HG03432 (cell line): ENCODE results near the gene SLC2A5.

Source experiments
- ATAC-seq: cut with Tn5 transposase; IDR thresholded peaks from one replicate; pipeline ENCODE4 v1.9.1; 2021; ENCODE audit warnings: mild to moderate bottlenecking, moderate library complexity; ENCODE audit not compliant: unreplicated experiment

SLC2A5 gene

DNA sequence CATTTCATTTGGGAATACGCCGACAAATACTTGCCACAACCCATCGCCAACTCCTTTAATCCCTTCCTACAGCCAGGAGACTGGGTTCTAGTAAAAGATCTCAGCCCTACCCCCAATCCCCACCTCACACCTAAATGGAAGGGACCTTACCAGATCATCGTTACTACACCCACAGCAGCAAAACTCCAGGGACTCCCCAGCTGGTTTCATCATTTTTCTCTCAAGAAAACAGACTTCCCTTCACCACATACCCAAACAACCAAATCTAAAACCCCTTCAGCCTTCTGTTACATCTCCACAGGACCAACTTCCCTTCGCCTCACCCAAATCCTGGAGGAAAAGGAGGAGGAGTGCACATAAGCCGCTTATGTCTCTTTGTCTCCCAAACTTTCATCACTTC lies 23.7 kb upstream of the SLC2A5 start:
- ATAC-seq, result no peak

DNA sequence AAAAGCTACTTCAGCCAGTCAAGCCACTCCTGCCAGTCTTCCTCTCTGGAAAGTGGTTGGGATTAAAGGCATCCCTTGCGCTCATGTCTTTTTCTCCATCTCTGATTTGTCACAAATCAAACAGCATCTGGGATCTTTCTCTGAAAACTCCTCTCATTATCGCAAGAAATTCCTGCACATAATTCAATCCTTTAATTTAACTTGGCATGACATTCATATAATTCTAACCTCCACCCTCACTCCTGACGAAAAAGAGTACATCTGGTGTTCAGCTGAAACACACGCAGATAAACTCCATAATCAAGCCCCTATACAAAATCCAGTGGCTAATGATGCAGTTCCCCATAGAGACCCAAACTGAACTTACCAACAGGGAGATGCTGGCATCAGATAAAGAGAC lies 19.4 kb upstream of the SLC2A5 start:
- ATAC-seq, result no peak

DNA sequence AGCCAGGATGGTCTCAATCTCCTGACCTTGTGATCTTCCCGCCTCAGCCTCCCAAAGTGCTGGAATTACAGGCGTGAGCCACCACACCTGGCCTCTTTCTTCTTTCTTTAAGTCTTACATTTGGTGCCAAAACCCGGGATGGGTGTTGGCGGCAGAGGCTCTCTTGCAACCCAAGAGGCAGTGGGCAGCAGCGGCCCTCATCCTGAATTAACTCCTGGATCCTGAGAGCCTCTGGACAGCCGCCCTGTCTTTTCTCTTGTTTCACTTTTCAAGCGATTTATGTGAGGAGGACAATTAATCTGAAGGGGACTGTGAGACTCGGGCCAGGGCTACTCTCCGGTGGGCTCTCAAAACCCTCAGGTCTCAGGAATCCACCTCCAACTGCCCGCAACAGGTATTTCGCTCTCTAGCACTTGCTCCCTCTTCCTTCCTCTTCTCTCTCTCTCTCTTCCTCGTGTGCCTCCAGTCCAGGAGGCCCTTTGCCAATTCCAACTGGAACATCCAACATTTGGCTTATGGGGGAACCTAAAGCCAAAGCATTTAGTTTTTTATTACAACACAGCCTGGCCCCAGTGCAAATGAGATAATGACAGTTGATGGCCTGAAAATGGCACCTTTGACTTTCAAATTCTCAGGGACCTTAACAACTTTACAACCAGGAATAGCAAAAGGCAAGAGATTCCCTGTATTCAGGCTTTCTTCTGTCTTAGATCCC lies 18.1 kb upstream of the SLC2A5 start:
- no peak for ATAC-seq

DNA sequence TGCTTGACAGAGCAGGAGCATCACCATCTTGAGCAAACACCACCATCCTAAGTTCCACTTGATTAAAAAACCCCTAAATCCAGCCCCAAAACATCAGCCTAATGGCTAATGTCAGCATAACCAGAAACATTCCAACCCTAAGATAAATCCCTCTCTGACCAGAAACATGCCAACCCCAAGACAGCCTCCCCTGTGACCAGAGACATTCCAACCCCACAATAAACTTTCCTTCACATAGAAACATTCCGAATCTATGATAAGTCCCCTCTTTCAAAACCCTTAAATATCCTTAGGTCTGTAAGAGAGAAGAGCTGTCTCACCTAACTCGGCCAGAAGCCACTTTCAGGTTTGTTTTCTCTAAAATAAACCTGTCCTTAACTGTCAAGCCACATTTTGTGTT lies 17.4 kb upstream of the SLC2A5 start:
- ATAC-seq, result no peak

DNA sequence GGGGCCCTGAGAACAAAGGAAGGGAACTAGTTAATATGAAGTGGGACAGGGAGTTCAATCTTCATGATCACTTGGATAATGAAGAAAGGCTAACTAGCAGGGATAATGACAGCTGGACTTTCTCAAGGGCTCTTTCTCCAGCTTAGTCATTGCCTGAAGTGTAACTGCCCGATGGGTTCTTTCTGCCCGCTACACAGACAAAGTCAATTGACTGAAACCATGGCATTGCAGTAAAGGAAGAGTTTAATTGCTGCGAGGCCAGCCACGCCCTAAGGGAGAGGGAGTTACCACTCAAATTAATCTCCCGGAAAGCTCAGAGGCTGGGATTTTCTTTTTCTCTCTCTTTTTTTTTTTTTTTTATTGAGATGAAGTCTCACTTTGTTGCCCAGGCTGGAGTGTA lies 16.6 kb upstream of the SLC2A5 start:
- ATAC-seq, result no peak

DNA sequence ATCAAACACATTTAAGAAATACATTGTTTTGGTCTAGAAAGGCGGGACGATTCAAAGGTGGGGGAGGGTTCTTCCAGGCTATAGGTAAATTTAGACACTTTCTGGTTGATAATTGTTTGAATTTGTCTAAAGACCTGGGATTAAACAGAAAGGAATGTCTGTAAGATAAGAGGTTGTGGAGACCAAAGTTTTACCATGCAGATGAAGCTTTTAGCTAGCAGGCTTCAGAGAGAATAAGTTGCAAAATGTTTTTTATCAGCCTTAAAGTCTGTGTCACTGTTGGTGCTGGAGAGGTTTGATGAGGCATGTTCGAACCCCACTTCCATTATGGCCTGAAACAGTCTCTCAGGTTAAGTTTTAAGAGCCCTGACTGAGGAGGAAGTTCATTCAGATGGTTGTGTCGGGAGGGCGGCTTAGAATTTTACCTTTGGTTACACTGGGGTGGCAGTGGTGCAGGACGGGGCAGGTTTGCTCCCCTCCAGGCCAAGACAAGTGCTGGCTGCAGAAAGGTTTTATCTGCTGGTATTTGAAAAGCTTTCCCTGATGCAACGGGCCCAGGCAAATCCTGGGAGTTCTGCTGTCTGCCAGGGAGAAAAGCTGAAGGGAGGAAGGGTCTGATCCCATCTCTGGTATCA lies 16.0 kb upstream of the SLC2A5 start:
- no peak for ATAC-seq

DNA sequence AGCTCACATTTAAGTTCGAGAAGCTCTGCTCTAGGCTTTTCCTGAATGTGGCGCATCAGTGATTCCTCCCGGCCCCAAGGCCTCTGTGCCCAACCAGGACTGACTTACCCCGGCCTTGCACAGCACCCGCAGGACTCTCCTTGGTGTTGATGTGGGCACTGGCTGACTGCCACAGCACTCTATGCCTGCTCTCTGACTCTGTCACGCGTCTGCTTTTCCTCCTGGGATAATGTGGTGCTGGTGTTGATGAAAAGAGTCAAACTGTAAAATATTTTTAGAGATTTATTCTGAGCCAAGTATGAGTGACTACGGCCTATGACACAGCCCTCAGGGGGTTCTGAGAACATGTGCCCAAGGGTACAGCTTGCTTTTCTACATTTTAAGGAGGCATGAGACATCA lies 15.5 kb upstream of the SLC2A5 start:
- ATAC-seq, result no peak

DNA sequence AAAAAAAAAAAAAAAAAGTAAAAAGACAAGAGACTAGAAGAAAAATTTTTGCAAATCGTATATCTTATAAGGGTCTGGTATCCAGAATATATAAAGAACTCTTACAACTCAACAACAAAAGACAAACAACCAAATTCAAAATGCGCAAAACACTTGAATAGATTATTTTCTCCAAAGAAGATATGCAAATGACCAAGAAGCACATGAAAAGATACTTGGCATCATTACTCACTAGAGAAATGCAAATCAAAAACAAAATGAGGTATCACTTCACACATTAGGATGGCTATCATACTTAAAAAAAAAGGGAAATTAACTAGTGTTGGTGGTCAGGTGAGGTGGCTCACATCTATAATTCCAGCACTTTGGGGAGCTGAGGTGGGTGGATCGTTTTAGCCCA lies 12.0 kb upstream of the SLC2A5 start:
- no peak for ATAC-seq

DNA sequence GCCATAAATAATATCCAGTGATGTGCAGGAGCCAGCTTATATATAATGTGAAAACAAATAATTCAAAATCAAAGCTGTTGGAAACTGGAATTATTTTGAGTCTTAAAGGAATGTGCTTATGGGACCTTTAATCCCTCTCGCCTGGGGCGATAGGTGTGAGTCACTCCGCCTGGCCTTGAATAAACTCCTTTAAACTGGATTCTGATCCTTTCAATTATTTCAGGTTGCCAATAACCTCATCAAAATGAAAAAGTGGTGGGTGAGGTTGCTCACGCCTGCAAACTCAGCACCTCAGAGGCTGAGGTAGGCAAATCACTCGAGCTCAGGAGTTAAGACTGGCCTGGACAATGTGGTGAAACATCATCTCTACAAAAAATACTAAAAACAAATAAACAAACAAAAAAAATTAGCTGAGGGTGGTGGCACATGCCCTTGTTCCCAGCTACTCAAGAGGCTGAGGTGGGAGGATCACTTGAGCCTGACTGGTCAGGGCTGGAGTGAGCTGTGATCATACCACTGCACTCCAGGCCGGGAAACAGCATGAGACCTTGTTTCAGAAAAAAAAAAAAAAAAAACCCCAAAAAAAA lies 11.4 kb upstream of the SLC2A5 start:
- ATAC-seq, result no peak

DNA sequence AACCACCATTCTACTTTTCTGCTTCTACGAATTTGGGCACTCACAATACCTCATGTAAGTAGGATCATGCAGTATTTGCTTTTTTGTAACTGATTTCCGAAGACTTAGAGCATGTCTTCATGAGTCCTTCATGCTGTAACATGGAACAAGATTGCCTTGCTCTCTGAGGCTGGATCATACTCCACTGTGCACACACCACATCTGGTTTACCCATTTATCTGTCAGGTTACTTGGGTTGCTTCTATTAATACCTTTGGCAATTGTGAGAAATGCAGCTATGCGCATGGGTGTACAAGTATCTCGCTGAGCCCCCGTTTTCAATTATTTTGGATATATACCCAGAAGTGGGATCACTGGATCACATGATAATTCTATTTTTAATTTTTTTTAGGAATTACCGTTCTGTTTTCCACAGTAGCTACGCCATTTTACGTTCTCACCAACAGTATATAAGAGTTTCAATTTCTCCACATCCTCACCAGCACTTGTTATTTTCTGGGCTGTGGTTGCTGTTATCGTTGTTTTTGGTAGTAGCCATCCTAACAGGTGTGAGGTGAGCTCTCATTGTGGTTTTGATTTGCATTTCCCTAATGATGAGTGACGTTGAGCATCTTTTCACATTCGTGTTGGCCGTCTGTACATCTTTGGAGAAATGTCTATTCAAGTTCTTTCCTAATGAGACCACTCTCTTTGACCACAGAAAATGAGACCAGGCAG lies 10.7 kb upstream of the SLC2A5 start:
- peak; percentile 50 for ATAC-seq

DNA sequence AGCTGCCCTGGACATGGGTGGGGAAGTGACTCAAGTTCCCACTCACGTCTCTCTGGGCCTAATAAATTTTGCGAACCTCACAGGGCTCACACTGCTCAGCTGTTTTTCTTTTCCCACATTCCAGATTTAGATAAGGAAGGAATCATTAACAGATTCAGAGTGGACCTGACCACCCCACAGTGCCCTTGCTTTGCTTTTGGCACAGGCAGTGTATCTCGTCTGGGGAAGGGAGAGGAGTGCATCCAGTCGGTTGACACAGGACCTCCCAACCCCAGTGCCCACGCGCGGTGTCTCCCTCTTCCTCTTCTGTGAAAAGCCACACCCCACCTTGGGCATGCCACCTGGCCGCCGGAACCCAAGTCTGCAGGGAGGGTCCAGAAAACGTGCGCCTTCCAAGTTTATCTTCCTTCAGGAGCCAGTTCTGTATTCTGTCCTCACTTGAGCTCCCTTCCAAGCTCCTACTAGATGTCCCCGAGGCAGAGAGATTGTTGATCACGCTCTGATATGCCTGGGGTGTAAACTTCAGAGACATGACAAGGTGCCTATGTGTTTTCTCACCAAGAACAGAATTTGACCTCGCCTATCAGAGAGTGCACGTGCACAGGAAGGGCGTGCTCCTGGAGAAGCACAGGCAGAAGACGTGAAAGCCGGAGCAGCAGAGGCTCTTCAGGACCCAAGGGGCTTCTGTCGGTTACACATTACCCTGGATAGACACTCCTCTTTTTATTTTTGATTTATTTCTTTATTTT lies 9.5 kb upstream of the SLC2A5 start:
- no peak for ATAC-seq

DNA sequence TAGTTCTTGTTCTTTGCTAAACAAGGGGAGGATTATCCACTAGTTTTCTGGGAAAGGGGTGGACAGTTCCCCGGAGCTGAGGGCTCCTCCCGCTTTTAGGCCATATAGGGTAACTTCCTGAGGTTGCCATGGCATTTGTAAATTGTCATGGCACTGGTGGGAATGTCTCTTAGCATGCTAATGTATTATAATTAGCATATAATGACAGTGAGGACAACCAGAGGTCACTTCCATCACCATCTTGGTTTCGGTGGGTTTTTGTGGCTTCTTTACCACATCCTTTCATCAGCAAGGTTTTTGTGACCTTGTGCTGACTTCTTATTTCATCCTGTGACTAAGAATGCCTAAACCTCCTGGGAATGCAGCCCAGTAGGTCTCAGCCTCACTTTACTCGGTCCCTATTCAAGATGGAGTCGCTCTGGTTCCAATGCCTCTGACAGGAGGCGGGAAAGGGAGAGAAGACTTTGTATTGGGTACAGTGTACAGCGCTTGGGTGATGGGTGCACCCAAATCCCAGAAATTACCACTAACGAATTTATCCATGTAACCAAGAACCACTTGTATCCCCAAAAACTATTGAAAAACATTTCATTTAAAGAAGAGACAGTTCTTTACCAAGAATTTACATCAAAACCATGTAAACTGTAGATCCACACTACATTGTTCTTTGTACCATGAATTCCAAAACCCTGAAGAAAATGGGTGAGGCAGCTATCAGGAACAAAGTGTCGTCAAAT lies 8.7 kb upstream of the SLC2A5 start:
- ATAC-seq, result peak; percentile 44

DNA sequence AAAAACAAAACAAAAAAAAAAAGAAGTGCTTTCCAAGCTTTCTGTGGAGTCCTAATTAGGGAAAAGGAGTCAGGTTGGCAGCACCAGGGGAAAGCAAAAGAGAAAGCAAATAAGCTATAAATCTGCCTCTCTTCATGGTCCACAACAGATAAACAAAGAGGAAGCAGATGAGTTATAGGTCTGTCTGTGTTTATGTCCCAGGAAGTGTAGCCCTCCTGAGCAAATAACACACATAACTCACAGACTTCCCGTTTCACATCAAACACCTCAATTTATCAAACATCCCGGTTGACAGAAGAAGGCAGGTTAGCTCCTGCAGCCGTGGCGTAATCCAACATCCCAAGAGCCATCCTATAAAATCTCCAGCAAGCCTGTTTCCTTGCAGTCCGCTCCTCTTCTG lies 5.6 kb upstream of the SLC2A5 start:
- no peak for ATAC-seq

DNA sequence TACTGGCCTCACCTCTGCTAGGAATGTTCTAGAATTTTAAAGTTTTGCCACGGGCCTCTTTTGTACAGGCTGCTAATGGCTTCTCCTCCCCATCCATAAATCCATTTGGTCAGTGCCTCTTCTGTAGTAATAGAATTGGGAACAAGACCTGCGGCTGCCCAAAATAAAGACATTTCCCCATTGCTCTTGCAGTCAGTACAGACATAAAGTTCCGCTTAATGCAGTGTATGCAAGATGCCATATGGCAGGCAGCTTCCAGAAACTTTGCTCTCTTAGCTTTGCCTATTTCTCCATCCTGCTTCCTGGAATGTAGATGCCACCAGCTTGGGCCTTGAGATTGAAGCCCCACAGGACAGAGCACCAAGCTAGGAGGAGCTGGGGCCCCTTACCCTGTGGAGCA lies 3.7 kb upstream of the SLC2A5 start:
- ATAC-seq, result no peak

DNA sequence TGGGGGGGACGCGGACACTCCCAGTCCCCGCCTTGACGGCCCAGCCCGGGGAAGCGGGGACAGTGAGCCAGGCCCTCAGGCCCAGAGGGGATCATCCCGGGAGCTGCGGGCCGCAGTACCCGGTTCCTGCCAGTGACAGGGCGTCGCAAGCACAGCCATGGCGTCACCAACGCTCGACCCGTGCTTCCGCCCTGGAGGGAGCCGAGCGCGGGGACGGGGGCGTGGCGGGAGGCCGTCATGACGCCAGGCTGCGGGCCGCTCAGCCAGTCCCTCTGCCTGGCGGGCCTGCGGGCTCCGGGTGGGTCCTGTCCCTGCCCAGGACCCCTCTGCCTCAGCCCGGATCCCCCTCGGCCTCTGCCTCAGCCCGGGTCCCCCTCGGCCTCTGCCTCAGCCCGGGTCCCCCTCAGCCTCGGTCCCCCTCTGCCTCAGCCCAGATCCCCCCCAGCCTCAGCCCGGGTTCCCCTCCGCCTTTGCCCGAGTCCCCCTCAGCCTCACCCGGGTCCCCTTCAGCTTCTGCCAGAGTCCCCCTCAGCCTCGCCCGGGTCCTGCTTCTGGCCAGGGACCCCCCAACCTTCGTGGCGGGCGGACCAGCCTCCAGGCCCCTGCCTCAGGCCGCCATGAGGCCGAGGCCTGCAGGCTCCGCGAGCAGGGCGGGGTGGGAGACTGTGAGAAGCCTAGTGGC lies 2.3 kb upstream of the SLC2A5 start:
- ATAC-seq, result no peak

DNA sequence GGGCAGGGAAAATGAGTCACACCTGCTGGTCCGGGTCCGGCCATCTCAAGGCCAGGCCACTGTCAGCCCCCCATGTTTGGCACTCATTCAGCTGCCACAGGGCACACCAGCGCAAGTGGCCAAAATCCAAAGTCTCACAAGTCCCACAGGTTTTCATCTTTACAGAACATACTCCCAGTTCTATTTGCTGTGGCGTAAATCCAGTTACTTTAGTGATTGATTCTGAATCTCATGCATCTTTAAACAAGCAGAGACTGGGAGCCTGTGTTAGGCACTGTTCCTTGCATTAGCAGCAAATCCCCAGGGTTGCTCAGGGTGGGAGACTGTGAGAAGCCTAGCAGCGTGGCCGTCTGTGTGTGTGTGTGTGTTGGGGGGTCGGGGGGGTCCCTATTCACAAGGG lies 1.1 kb upstream of the SLC2A5 start:
- no peak for ATAC-seq

DNA sequence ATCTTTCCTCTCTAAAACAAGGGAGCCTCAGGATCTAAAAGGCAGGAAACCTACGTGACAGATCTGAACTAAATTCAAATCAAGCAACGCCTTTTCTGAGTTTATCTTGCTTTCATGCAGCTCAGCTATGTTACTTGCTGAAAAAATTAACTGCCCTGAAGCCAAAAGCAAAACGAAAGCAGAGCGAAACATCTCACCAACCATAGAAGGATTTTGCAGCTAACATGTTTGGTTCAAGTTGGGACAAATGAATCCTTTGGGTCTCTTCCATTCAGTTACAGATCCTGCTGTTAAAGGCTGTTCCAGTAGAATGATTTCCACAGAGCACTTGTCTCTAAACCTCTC lies 482 bp downstream of the SLC2A5 start:
- ATAC-seq, result no peak

DNA sequence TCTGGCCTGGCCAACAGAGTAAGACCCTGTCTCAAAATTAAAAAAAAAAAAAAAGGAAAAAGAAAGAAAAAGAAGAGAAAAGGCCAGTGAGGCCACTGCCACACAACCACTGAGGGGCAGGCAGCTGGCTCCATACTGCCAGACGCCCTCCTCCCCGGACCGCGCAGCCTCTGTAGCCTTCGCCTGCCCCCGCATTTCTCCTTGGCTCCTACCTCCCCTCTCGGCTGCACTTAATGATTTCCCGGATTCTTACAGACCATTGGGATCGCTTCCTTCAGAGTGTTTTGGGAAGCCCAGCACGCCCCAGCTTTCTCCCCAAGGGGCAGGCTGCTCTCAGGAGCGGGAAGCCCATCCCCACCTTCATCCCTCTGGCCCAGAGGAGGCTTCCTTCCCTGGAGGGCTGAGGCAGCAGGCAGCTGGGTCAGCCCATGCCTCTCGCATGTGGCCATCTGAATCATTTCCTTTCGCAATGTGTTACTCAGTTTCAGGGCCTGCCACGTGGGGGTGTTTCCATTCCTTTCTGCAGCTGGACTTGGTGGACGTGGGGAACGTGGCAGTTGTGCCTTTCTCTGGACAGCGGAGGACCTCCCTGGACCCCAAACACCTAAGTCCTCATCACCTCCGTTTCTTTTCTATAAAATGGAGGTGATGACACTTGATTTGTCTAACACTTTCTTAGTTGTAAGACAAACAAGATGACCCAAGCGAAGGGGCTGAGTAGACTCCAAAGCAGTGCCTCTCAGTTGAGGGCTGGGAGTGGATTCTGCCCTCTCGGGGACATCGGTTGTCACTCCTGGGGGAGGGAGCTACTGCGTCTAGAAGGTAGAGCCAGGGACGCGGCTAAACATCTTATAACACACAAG lies 2.3 kb downstream of the SLC2A5 start:
- ATAC-seq, result no peak

DNA sequence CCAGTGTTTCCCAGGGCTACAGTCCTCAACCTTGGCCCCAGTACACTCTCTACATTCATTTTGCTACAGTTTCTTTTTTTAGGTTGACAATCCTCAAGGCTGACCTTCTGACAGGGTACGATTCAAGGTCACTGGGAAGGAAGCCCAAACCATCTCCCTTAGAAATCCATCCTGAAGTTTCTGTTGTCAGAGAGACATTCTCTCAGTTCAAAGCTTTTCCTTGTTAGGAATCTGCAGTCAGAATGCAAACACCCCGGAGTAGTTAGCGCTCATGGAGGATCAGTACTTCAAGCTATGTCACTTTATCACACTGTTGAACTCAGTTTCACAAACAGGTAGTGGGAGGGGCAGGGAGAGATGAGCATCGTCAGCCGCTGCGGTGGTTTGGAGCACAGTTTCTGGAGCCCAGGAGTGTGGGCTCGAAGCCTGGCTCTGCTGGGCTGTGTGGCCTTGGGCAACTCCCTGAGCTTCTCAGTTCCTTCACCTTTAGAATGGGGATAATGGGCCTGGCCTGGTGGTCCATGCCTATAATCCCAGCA lies 4.2 kb downstream of the SLC2A5 start:
- ATAC-seq, result no peak
